C1 segment of cervical spinal cord (tissue), 14 donors: ENCODE data around the gene MATK.

Experiments used
- DNase-seq, 14 donors: peaks; one replicate each; lab custom pipeline; 2025; lab: John Stamatoyannopoulos, UW

MATK gene

GRCh38 chr19:3751236-3751635 is 34.9 kb downstream of the MATK start:
- DNase-seq: no peak

GRCh38 chr19:3750211-3750610 is 36.0 kb downstream of the MATK start:
- no peak for DNase-seq

DNA sequence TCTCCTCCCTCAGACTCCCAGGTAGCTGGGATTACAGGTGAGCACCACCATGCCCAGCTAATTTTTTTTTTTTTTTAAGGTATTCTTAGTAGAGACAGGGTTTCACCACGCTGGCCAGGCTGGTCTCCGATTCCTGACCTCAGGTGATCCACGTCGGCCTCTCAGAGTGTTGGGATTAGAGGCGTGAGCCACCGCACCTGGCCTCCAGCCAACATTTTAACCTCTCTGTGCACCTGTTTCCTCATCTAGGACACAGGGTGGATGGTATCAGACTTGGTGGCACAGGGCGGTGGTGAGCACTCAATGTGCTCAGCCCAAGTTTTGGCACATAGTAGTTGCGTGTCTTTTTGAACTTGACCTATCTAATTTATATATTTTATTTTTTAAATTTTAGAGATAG is 37.2 kb downstream of the MATK start:
- DNase-seq: no peak

GRCh38 chr19:3746371-3747056 is 39.7 kb downstream of the MATK start:
- no peak for DNase-seq

DNA sequence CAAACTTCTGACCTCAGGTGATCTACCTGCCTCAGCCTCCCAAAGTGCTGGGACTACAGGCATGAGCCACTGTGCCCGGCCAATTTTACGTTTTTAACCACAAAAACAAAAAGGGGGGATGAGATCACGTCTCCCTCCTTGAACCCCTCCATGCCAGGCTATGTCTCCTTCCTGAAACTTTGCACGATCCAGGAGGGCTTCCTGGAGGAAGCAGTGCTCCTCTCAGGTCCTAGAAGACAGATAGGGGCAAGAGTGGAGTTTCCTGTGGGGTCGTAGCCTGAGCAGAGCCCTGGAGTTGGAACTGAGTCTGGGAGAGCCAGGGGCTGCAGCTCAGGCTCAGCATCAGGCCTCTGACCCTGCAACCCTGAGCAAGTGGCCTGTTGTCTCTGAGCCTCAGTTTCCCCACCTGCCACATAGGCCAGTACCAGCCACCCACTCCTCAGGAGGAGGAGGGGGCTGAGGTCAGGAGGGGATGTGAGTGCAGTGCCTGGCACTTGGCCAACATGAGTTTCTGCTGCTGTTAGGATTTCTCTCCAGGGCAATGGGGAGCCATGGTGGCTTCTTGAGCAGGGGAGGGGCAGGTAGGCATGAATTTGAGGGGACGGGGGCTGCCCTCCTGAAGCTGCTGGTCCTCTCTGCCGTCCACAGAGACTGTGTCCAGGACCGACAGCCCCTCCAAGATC is 40.7 kb downstream of the MATK start:
- no peak for DNase-seq

- no peak for DNase-seq
Measured at GRCh38 chr19:3743486-3743885, 42.7 kb downstream of the MATK start.

- no peak for DNase-seq
Measured at GRCh38 chr19:3740431-3740830, 45.8 kb downstream of the MATK start.

DNA sequence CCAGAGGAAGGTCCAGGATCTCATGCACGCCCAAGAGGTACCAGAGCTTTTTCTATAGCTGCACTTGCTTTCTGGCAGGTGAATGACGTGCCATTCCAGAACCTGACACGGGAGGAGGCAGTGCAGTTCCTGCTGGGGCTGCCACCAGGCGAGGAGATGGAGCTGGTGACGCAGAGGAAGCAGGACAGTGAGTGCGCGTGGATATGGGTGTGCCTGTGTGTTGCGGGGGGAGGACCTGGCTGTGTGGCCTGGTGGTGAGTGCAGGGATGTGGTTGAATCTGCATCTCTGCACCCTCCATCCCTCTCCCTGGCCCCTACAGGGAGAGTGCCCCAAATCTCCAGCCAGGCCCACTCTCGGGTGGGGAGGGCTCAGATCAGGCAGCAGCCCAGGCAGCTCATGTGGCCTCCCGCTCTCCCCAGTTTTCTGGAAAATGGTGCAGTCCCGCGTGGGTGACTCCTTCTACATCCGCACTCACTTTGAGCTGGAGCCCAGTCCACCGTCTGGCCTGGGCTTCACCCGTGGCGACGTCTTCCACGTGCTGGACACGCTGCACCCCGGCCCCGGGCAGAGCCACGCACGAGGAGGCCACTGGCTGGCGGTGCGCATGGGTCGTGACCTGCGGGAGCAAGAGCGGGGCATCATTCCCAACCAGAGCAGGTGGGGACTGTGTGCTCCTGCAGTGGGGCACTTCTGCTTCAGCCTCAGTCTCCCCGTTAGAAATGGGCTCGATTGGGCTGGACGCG is 47.5 kb downstream of the MATK start:
- DNase-seq: no peak

GRCh38 chr19:3737487-3738205 is 48.5 kb downstream of the MATK start:
- no peak for DNase-seq

GRCh38 chr19:3736106-3736724 is 50.0 kb downstream of the MATK start:
- DNase-seq: no peak

DNA sequence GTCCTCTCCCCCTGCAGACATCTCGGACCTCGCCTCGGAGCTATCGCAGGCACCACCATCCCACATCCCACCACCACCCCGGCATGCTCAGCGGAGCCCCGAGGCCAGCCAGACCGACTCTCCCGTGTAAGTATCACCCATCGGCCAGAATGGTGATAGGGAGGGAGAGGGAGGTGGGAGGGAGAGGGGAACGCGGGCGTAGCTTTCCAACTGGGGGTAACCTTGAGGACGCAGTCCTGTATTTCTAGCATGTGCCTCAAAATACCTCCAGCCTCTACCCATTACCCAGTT is 51.9 kb downstream of the MATK start:
- DNase-seq: no peak

DNA sequence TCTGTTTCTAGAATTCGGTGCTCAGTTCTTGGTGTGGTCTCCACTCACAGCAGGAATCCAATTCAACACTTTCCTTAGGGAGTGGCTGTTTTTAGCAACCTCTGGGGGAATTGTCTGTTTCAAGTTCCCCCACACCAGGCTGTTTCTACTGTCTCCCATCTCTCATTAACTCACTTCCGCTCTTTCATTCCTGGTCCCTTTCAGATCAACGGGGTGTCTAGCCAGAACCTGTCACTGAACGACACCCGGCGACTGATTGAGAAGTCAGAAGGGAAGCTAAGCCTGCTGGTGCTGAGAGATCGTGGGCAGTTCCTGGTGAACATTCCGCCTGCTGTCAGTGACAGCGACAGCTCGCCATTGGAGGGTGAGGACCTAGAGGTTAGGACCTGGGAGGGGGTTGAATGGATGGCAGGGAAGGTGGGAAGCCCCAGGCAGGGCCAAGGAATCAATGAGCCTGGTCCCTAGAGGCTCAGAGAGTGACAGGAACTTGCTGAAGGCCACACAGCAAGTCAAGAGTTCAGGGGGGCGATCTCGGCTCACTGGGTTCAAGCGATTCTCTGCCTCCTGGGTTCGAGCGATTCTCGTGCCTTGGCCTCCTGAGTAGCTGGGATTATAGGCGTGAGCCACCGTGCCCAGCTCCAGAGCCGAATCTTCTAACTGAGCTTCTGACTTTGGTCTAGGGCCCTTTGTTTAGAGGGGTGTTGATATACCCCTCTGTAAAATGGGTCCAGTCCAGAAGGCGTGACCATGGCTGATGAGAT is 52.5 kb downstream of the MATK start:
- no peak for DNase-seq

DNA sequence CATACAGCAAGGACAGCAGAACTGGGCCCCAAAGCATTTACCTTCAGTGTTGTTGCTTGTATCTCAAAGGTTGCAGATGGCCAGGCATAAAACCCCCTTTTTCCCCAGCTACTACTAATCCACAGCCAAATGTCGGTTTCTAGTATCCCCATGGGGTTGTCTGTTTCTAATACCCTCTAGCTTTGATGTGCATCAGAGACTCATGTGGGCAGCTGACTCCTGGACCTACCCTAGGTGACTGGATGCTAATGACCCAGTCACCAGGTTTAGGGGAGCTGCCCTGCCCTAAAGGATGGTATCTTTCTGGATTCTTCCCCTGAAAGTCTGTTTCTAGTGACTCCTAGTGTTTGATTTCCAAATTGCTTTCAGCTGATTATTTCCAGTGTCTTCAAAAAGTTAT is 54.1 kb downstream of the MATK start:
- DNase-seq: no peak

DNA sequence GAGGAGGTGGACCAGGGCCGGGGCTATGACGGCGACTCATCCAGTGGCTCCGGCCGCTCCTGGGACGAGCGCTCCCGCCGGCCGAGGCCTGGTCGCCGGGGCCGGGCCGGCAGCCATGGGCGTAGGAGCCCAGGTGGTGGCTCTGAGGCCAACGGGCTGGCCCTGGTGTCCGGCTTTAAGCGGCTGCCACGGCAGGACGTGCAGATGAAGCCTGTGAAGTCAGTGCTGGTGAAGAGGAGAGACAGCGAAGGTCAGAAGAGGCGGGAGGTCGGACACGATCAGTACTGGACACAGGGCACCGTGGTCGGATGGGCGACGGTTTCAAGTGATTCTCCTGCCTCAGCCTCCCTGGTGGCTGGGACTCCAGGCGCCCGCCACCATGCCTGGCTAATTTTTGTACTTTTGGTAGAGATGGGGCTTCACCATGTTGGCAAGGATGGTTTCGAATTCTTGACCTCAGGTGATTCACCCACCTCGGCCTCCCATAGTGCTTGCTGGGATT is 55.7 kb downstream of the MATK start:
- DNase-seq: no peak
